MCF 10A (cell line): ENCODE results near the gene MOCOS. TPM values are rescaled to one million over a fixed set of nuclear protein-coding genes. Genes with fewer than 3 reads are reported as not detected.

Experiments used
- BruUV-seq: library from RNA; stranded (reverse); fragments of 400-500 nt; replicated peaks from 2 replicates; lab custom pipeline; 2021; lab: Mats Ljungman, UMichigan
- CTCF ChIA-PET: fragments of 300-600 bp; sonication (Branson Sonifier 250); formaldehyde crosslinking; extraction: SDS; loops from one replicate; lab custom pipeline; 2021; ENCODE audit warnings: antibody characterized with exemption, inconsistent platforms; lab: Yijun Ruan, JAX
- POLR2A ChIA-PET: fragments of 300-600, 350-650 bp; sonication (Branson Sonifier 250); formaldehyde crosslinking; extraction: SDS; loops from one replicate; lab custom pipeline; 2020; ENCODE audit warnings: antibody characterized with exemption, inconsistent platforms; lab: Yijun Ruan, JAX
- DNase-seq: peaks from one replicate; pipeline ENCODE4 v3.0.0-alpha.2; 2018; ENCODE audit not compliant: unreplicated experiment
- H3K27ac Mint-ChIP-seq: one replicate; pipeline ENCODE4 v1.8.0; 2022; ENCODE audit warnings: mild to moderate bottlenecking, low read depth, mixed read lengths; ENCODE audit not compliant: unreplicated experiment
- H3K27me3 Mint-ChIP-seq: one replicate; pipeline ENCODE4 v1.8.0; 2022; ENCODE audit warnings: mixed read lengths; ENCODE audit not compliant: insufficient read depth, unreplicated experiment
- H3K36me3 Mint-ChIP-seq: one replicate; pipeline ENCODE4 v1.8.0; 2022; ENCODE audit warnings: mild to moderate bottlenecking, moderate library complexity, mixed read lengths; ENCODE audit not compliant: insufficient read depth, unreplicated experiment
- H3K4me1 Mint-ChIP-seq: one replicate; pipeline ENCODE4 v1.8.0; 2022; ENCODE audit warnings: mixed read lengths; ENCODE audit not compliant: insufficient read depth, unreplicated experiment
- H3K4me3 Mint-ChIP-seq: one replicate; pipeline ENCODE4 v1.8.0; 2022; ENCODE audit warnings: mild to moderate bottlenecking, moderate library complexity, mixed read lengths; ENCODE audit not compliant: unreplicated experiment
- H3K9me3 Mint-ChIP-seq: one replicate; pipeline ENCODE4 v1.8.0; 2022; ENCODE audit warnings: mixed read lengths; ENCODE audit not compliant: unreplicated experiment
- intact Hi-C: fragments of 100-400 bp; cut with micrococcal nuclease; formaldehyde crosslinking; loops from 2 replicates; pipeline ENCODE4 v1.14.1; 2022
- total RNA-seq: library from RNA; stranded (reverse); gene quantifications from 2 replicates; pipeline ENCODE4 v1.2.3, GENCODE V29; 2022
- TF ChIP-seq, protein P1 (sequence below): fragments of 200-600 bp; IDR thresholded peaks from one replicate; pipeline ENCODE4 v1.8.0; 2022; ENCODE audit warnings: antibody characterized with exemption, mild to moderate bottlenecking; ENCODE audit not compliant: unreplicated experiment

The MOCOS gene
- total RNA-seq, 1 experiment from 2014 or later = 81.1 TPM

DNA sequence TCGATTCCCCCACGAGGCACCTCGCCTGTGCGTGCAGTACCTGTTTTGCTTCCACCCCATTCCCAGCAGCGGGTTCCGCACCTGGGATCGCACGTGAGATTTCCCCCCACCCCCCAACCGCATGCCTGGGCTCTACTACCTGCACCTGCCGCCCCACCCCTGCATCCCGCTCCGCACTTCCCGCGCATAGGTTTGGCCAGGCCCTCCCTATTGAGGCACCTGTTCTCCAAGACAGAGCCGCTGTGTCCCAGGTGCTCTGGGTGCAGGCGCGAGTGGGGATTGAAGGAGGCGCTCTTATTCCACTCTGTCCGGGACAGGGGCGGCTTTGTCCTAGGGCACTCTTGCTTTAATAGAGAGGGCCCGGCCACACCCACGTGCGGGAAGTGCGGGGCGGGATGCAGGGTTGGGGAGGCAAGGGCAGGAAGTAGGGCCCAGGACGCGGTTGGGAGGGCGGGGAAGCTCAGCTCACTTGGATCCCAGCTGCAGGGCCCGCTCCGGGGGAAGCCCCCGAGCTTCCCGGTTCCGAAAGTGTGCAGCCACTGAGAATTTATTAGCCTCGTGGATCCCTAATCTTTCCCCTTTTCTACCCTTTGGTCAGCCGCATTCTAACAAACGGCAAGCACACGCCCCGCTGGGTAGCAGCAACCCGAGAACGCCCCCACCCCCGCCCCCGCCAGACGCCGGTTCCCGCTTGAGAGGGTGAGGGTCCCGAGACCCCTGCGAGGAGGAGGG, 670 bp upstream of the MOCOS start:
- POLR2A ChIA-PET = interaction anchor here (0.7 to 5.6 kb wide), 15 partner anchors 9 to 214 kb away, joined by 3 to 92 read pairs (median 5); partner anchors contain the start of genes ELP2, RMP24, RPRD1A and SLC39A6
- intact Hi-C loops = loop anchor here (2.0 kb wide), 1 partner anchor 58 kb away; the partner anchor contains the start of genes ELP2 and SLC39A6
- TF ChIP-seq, protein P1, sequence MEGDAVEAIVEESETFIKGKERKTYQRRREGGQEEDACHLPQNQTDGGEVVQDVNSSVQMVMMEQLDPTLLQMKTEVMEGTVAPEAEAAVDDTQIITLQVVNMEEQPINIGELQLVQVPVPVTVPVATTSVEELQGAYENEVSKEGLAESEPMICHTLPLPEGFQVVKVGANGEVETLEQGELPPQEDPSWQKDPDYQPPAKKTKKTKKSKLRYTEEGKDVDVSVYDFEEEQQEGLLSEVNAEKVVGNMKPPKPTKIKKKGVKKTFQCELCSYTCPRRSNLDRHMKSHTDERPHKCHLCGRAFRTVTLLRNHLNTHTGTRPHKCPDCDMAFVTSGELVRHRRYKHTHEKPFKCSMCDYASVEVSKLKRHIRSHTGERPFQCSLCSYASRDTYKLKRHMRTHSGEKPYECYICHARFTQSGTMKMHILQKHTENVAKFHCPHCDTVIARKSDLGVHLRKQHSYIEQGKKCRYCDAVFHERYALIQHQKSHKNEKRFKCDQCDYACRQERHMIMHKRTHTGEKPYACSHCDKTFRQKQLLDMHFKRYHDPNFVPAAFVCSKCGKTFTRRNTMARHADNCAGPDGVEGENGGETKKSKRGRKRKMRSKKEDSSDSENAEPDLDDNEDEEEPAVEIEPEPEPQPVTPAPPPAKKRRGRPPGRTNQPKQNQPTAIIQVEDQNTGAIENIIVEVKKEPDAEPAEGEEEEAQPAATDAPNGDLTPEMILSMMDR = no peak
- peak overlapping the region; percentile 96 for H3K4me3 Mint-ChIP-seq
- H3K27me3 Mint-ChIP-seq = no peaks in the 10 kb centered on the region
- no peaks in the 10 kb centered on the region for H3K9me3 Mint-ChIP-seq
- peak; percentile 64 for DNase-seq
- H3K4me1 Mint-ChIP-seq = peaks cover 34% of the 10 kb centered on the region
- CTCF ChIA-PET = interaction anchor here (0.6 to 1.3 kb wide), 4 partner anchors 26 to 571 kb away, joined by 3 to 4 read pairs (median 4); no protein-coding TSS in a partner anchor
- H3K27ac Mint-ChIP-seq = peak overlapping the region; percentile 89
- H3K36me3 Mint-ChIP-seq = peaks cover 15% of the 10 kb centered on the region
- BruUV-seq = no TSS peak

DNA sequence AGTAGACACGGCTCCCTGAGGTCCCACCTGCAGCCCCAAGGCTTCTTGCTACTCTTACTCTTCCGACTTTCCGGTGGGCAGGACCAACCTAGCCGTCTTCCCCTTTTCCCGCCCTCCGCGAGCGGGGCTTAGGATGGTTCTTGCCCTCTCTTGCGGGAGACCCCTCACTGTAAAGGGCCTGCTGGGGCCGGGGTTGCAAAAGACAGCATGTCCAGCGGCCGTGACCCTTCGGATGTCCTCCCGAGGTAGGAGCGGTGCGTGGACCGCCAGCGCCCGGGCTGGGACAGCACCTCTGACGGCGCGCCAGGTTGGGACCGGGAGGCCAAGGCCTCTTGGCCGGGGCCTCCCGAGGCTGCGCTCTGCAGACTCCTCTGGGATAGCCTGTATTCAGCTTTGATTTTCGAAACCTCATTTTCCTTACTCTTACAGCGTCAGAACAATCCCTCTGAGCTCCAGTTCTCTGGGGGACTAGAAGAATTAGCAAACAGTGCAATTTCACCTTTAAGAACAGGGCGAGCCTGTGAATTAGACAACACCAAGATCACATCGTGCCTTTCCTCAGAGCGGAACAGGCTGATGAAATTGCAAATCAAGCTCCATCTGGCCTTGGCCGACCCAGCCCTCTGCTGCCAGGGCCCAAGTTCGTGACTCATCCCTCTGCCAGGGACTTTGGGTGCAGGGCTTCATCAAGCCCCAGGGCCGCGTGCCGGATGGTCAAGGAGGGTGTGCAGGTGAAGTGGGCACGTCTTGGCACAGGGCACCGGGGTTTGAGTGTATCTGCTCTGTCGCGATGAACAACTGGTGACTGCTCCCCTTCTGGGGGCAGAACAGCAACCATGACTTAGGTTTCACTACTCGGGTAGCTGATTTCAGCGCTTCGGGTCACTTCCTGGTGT, 777 bp downstream of the MOCOS start:
- ChIA-PET CTCF (interaction anchor here (0.5 to 1.3 kb wide), 7 partner anchors 10 to 588 kb away, joined by 3 to 5 read pairs (median 3); no protein-coding TSS in a partner anchor), POLR2A (interaction anchor here (0.6 to 5.6 kb wide), 34 partner anchors 8 to 642 kb away, joined by 3 to 92 read pairs (median 4); partner anchors contain the start of genes ELP2, KIAA1328, RPRD1A and SLC39A6)
- TSS peak; percentile 83 for BruUV-seq
- Mint-ChIP-seq H3K36me3 (peaks cover 29% of the 10 kb centered on the region), H3K4me1 (peaks cover 34% of the 10 kb centered on the region), H3K4me3 (peak overlapping the region; percentile 96), H3K27me3 (no peaks in the 10 kb centered on the region), H3K9me3 (no peaks in the 10 kb centered on the region), H3K27ac (peak overlapping the region; percentile 89)
- DNase-seq = peak; percentile 95
- intact Hi-C loops = loop anchor here (2.0 kb wide), 2 partner anchors 25 to 59 kb away; partner anchors contain the start of genes ELP2 and SLC39A6
- TF ChIP-seq, protein P1 = no peak

DNA sequence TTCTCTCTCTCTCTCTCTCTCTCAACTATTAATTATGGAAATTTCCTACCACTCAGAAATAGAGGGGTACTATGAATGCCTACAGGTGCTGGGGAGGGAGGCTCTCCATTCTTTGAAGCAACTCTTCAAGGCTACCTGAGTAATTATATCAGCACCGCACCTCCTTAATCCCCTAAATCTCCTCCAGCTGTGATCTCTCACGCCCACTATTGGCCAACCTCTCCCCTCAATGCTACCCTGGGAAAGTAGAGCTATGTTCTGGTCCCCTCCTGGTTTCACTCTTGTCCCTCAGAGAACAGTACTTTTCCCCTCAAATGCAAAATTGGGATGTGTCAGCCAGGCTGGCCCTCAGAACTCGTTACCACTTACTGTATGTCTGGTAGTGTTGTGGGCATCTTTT, 1.6 kb downstream of the MOCOS start:
- DNase-seq = peak; percentile 42
- BruUV-seq = TSS peak; percentile 30
- Mint-ChIP-seq H3K4me3 (peak overlapping the region; percentile 96), H3K36me3 (peaks cover 36% of the 10 kb centered on the region), H3K9me3 (no peaks in the 10 kb centered on the region), H3K27me3 (no peaks in the 10 kb centered on the region), H3K4me1 (peaks cover 34% of the 10 kb centered on the region), H3K27ac (peak overlapping the region; percentile 89)
- CTCF ChIA-PET = interaction anchor here (0.5 to 1.6 kb wide), 6 partner anchors 19 to 587 kb away, joined by 3 to 5 read pairs (median 4); no protein-coding TSS in a partner anchor
- intact Hi-C loops = loop anchor here (2.0 kb wide), 1 partner anchor 26 kb away; no protein-coding TSS in a partner anchor
- TF ChIP-seq, protein P1 = no peak
- POLR2A ChIA-PET = interaction anchor here (0.6 to 5.6 kb wide), 23 partner anchors 9 to 641 kb away, joined by 3 to 92 read pairs (median 4); partner anchors contain the start of genes ELP2 and SLC39A6
